NCI-H526 (cell line): Measurements from ENCODE around the gene LIMS2.

ENCODE experiments used
- DNase-seq, 2 experiments: peaks; one replicate each; lab custom pipeline; 2025; lab: John Stamatoyannopoulos, UW

LIMS2 gene

DNA sequence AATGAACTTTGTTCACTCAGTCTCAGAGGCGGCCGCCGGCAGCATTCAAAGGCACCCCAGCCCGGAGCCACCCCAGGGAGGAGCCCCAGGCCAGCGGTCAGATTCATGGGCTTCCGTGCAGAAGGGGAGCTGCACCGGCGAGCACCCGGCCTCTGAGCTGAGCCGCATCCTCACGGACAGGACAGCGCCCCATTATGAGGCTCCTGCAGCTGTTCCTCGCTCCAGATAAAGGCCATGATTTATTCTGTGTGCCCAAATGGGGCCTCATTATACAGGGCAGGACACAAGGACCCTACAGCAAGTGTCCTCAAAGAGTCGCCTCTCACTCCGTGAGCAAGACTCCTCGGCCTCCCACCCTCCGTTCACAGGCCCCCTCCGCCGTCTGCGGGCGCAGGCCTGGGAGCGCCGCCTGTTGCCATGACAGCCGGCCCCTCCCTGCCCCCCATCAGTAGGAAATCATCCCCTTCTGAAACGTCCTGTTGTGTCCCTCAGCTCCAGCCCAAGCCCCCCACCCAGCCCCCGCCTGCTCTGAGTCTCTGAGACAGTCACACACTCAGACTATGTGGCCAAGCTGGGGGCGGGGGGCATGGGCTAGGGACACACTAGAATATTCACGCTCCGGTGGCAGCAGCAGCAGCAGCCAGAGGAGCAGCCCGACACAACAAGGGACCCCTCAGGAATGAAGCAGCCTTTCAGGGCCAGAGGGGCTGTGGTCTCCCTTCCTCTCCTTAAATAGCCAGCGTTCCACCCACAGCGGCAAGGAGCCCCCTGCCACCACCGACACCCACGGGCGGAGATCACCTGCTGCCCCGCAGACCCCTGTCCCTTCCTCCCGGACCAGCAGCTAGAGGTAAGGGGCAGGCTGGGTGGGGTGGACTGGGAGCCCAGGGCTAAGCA, 29.7 kb downstream of the LIMS2 start, which contains the start of gene GPR17:
GPR17 (plus strand) TSS at position 759 of the 897 bp plus-strand sequence. CDS start 4,583 bp downstream, outside the sequence.
- DNase-seq: no peak

- DNase-seq: no peak
Observed at GRCh38 chr2:127645026-127645394, 30.3 kb downstream of the LIMS2 start.

- no peak for DNase-seq
Observed at GRCh38 chr2:127644066-127645025, 31.0 kb downstream of the LIMS2 start.

- DNase-seq: no peak
Observed at GRCh38 chr2:127643439-127644065, 31.8 kb downstream of the LIMS2 start.

DNA sequence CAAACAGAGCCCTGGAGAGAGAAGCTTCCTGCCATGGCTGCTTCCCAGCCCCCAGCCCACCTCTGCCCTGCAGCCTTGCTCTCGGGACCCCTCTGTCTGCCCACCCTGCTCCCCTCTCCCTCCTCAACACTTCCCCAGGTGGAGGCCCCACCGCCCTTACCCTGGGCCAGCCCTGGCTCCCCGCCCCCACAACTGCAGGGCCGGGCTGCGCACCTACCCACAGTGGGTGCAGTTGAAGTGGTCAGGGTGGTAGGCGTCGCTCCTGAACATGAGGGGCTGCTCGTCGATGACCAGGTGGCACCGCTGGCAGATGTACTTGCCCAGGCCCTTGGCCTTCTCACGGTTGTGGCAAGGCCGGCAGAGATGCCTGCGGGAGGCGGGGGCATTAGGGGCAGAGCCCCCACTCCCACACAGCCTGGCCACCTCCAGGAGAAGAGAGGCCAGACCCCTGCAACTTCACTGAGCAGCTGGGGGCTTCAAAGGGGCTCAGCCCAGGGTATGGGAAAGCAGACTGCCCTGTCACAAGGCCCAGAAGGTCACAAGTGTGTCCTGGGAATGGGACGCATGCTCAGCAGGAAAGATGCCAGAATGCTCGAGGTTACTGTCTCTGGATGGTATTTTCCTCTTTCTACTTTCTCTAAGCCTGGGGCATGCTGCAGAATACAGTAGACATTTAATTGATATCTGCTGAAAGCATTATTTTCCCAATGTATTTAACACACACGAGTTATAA, 32.5 kb downstream of the LIMS2 start:
- DNase-seq: no peak

DNA sequence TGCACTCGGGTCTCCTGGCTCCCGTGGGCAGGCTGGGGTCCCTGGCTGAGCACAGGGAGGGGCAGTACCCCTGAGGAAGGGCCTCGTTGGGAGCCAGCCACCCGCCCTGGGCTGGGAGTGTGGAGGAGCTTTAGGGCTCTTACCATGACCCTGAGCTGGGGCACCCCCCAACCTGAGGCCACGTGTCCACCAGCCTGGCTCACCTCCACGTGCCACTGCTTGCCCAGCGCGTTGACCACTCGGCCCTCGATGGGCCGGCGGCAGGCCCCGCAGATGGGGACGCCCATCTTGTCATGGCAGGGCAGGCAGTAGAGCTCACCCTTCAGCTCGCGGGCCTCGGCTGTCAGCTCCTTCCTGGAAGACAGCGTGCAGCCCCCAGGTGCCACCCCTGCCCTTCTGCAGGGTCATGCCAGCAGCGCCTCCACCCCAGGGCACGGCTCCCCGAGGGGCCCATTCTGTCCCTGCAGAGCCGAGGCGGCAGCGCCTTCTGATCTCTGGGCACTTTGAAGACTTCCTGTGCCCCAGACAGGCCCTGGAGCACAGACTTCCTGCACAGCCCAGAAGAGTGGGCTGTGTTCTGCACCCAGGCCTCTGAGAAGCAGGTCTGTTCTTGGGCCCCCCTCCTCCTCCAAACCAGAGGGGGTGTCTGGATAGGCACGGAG, 33.4 kb downstream of the LIMS2 start:
- no peak for DNase-seq

- DNase-seq: no peak
Observed at GRCh38 chr2:127641133-127641532, 34.2 kb downstream of the LIMS2 start.

- peak in 1 of 2 experiments; percentile 51 for DNase-seq
Observed at GRCh38 chr2:127640082-127641072, 35.0 kb downstream of the LIMS2 start.

- DNase-seq: no peak
Observed at GRCh38 chr2:127639111-127639474, 36.2 kb downstream of the LIMS2 start.

DNA sequence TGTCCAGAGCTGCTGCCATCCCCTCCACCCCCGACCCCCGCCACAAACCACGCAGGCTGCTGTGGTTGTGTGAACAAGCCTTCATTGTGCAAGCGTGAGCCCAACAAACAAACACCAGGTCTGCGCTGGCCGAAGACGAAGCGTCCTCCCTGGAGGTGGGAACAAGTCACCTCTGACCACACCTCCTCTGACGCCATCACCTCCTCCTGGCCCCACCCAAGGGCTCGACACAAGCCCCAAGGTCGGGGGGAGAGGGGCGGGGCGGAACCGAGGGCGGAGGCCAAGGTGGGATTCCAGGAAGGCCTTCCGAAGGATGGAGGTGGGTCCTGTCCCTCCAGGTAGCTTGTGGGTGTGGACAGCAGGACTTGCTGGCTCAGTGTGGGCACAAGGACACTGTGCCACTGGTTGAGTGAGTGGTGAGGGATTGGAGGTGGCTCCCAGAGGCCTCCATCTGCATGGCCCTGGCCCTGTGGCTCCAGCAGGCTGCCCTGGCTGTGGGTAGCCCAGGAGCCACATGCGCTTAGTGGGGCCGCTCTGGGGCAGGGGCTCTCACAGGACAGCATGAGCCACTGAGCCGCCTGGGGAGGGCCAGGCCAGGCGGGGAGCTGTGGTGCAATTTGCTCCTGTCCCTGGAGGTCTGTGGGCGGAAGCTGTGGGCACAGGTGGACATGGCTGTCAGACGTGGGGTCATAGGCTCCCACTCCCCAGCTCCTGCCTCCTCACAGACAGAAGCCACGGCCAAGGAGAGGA, 36.8 kb downstream of the LIMS2 start:
- no peak for DNase-seq

- no peak for DNase-seq
Observed at GRCh38 chr2:127637725-127638252, 37.5 kb downstream of the LIMS2 start.

DNA sequence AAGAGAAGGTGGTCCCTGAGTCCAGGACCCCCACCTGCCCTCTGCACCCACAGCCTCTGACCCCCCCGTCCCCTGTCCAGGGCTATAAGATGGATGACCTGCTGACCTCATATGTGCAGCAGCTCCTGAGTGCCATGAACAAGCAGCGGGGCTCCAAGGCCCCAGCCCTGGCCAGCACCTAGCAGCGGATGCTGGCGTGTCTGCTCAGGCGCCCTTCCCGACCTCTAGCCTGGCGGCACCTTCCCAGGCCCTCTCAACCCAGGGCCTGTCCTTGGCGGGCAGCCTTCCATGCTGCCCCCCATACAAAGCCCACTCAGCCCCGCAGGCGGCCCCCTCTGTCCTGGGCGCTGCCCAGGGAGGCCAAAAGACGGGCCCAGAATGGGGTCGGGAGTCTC, 38.1 kb downstream of the LIMS2 start:
- DNase-seq: no peak

- DNase-seq: no peak
Observed at GRCh38 chr2:127636248-127637235, 38.8 kb downstream of the LIMS2 start.

GRCh38 chr2:127635380-127636237, 39.7 kb downstream of the LIMS2 start:
- no peak for DNase-seq

DNA sequence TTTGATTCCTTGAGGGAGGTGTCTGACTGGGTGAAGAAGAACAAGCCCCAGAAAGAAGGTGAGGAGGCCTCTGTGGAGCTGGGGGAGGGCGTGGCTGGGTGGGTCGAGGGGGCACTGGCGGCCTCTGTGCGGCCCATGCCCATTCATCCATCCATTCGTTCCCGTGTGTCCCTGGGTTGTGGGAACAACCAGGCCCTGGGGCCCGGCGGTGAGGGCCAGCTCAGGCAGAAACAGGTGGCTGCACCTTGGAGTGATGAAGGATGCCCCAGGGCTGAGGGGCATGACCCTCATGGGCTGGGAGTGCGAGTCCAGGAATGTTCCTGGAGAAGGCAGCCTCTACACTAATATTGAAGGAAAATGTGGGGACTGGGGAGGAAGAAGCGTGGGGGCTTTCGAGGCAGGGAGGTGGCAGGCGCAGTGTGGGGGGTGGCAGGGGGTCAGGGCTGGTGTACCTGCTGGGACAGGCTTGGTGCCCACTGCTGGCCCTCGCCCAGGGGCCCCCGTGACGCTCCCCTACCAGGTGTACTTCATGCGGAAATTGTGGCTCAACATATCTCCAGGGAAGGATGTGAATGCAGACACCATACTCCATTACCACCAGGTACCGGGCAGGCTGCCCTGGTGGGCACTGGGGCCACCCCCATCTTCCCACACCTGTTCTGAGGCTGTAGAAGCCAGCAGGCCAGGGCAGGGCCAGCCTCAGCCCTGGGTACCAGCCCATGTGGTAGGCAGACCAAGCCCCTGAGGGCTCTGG, 40.5 kb downstream of the LIMS2 start:
- no peak for DNase-seq
